PFSK-1 (cell line): ENCODE measurements around the gene TAS2R60.

ENCODE experiments used
- FOXP2 ChIP-seq: optimal IDR thresholded peaks from 2 replicates; pipeline ENCODE3; 2011; ENCODE audit warnings: borderline replicate concordance, control low read depth, inconsistent platforms; ENCODE audit not compliant: insufficient read depth; ENCODE audit errors: extremely low read length, extremely low read depth
- POLR2AphosphoS5 ChIP-seq: IDR thresholded peaks from 2 replicates; pipeline ENCODE4 v1.6.1; 2012; ENCODE audit warnings: low read depth, mild to moderate bottlenecking, control low read depth, low read length, moderate library complexity
- TF ChIP-seq, protein P1 (sequence below), 2 experiments: IDR thresholded peaks; 2 replicates each; pipeline versions ENCODE4 v1.6.1 to v1.8.0; 2011 to 2012; ENCODE audit warnings: low read depth in 2 of 2, low read length in 2 of 2, control low read depth in 1 of 2, inconsistent platforms in 1 of 2, mild to moderate bottlenecking in 1 of 2, moderate library complexity in 1 of 2; ENCODE audit not compliant: insufficient read depth in 1 of 2

DNA sequence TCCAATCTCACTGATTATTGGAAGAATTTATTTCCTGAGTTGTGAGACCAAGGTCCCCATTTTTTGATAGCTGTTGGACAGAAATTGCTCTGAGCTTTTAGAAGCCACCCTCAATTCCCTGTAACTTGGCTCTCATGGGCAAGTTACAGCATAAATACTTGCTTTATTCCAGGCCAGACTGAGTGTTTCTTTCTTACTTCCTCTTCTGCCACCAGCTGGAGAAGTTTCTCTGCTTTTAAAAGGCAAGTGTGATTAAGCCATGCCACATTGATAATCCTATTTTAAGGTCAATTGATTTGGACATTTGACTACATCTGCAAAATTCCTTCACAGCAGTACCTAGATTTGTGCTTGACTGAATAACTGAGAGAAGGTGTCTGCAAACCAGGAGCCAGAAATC lies 20.3 kb downstream of the TAS2R60 start:
- TF ChIP-seq, protein P1, sequence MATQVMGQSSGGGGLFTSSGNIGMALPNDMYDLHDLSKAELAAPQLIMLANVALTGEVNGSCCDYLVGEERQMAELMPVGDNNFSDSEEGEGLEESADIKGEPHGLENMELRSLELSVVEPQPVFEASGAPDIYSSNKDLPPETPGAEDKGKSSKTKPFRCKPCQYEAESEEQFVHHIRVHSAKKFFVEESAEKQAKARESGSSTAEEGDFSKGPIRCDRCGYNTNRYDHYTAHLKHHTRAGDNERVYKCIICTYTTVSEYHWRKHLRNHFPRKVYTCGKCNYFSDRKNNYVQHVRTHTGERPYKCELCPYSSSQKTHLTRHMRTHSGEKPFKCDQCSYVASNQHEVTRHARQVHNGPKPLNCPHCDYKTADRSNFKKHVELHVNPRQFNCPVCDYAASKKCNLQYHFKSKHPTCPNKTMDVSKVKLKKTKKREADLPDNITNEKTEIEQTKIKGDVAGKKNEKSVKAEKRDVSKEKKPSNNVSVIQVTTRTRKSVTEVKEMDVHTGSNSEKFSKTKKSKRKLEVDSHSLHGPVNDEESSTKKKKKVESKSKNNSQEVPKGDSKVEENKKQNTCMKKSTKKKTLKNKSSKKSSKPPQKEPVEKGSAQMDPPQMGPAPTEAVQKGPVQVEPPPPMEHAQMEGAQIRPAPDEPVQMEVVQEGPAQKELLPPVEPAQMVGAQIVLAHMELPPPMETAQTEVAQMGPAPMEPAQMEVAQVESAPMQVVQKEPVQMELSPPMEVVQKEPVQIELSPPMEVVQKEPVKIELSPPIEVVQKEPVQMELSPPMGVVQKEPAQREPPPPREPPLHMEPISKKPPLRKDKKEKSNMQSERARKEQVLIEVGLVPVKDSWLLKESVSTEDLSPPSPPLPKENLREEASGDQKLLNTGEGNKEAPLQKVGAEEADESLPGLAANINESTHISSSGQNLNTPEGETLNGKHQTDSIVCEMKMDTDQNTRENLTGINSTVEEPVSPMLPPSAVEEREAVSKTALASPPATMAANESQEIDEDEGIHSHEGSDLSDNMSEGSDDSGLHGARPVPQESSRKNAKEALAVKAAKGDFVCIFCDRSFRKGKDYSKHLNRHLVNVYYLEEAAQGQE (IDR thresholded peaks at IDR 0.05; ENCODE audit: insufficient read depth in 1 of 2, low read depth in 2 of 2, low read length in 2 of 2) = no peak
- TF ChIP-seq FOXP2 (no peak), POLR2AphosphoS5 (no peak)
